MM.1S (cell line): ENCODE data around the gene CLCNKB.

ENCODE experiments used
- EZH2 ChIP-seq: fragments of 300-600 bp; sonication (generic); optimal IDR thresholded peaks from 2 replicates; pipeline ENCODE3; 2017; ENCODE audit warnings: low read depth, mild to moderate bottlenecking, antibody characterized with exemption, low read length, mixed read lengths
- EZH2phosphoT487 ChIP-seq: fragments of 300-600 bp; sonication (generic); IDR thresholded peaks from 2 replicates; pipeline ENCODE4 v1.6.1; 2018; ENCODE audit warnings: antibody characterized with exemption, low read length

DNA sequence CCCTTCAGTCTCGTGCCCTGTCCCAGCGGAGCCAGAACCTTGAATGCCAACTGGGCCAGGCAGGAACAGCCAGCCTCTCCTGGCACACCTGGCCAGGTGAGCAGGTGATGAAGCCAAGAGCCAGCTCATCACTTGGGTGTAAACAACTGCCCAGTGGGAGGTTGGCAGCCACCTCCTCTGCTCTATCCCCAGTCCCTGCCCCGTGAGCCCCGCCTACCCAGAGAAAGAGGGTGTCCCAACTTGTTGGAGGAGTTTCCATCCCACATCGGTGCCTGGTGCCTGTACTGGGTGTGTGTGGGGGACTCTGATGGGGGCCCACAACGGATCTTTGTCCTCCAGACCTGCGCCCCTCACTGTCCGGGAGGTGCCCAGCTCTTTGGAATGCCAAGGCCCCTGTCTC lies 47.7 kb downstream of the CLCNKB start:
- TF ChIP-seq EZH2phosphoT487 = no peak
- no peak for TF ChIP-seq EZH2
